Neural progenitor cell (in vitro differentiated cells): ENCODE data around the gene CDKL4.

ENCODE experiments used
- EZH2 ChIP-seq: fragments of 200-600 bp; sonication (generic); IDR thresholded peaks from 2 replicates; pipeline ENCODE4 v1.6.1; 2017; ENCODE audit warnings: antibody characterized with exemption, mild to moderate bottlenecking, moderate library complexity
- TF ChIP-seq, protein P1 (sequence below): fragments of 200-600 bp; sonication (generic); IDR thresholded peaks from 2 replicates; pipeline ENCODE4 v1.5.1; 2017; ENCODE audit warnings: antibody characterized with exemption, mild to moderate bottlenecking

DNA sequence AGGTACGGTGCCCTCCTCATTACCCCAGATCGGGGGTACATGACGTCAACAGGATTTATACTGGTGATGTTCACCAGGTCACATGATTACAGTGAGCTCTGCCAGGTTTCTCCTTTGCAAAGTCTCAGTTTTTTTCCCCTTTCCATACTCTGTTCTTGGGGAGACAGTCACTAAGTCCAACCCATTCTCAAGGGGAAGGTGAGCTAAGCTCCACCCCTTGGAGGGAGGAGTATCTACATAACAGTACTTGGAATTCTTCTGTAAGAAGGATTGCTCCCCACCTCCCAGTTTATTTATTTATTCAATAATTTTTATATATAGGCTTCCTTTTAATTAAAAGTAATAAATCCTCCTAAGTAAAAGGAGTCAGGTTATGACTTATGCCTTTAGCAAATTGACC lies 88.8 kb downstream of the CDKL4 start:
- TF ChIP-seq, protein P1, sequence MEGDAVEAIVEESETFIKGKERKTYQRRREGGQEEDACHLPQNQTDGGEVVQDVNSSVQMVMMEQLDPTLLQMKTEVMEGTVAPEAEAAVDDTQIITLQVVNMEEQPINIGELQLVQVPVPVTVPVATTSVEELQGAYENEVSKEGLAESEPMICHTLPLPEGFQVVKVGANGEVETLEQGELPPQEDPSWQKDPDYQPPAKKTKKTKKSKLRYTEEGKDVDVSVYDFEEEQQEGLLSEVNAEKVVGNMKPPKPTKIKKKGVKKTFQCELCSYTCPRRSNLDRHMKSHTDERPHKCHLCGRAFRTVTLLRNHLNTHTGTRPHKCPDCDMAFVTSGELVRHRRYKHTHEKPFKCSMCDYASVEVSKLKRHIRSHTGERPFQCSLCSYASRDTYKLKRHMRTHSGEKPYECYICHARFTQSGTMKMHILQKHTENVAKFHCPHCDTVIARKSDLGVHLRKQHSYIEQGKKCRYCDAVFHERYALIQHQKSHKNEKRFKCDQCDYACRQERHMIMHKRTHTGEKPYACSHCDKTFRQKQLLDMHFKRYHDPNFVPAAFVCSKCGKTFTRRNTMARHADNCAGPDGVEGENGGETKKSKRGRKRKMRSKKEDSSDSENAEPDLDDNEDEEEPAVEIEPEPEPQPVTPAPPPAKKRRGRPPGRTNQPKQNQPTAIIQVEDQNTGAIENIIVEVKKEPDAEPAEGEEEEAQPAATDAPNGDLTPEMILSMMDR: no peak
- no peak for TF ChIP-seq EZH2
